ENCODE measurements around the gene PER3.

DNA sequence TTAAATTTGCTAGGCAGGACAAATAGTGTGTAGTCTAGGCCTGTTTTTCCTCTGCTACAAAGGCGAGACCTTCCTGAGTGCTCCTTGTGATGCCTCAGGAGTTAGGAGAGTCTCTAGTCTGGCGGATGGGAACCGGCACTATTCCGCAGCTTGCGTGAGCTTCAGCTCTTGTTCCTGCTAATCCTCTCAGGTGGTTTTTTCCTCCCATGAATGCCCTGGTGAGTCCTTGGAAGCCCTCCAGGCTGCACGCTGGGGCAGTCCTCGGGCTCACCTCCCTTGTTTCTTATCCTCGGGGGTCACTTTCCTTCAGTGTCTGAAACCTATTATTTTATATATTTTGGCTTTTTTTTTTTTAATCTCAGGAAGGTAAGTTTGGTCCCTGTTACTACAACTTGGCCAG is 40.6 kb downstream of the PER3 start:
- TF ChIP-seq POLR2AphosphoS5 (IDR thresholded peaks at IDR 0.05; ENCODE audit: low read depth, low read length) (no peak), FOXP2 (optimal IDR thresholded peaks at IDR 0.05; ENCODE audit: borderline replicate concordance, extremely low read depth, extremely low read length, insufficient read depth) (no peak), TAF1 (IDR thresholded peaks at IDR 0.05; ENCODE audit: borderline replicate concordance, insufficient read depth, low read length) (no peak), SIN3A (IDR thresholded peaks at IDR 0.05; ENCODE audit: borderline replicate concordance, insufficient read depth, low read length) (no peak)
- TF ChIP-seq, protein P1, sequence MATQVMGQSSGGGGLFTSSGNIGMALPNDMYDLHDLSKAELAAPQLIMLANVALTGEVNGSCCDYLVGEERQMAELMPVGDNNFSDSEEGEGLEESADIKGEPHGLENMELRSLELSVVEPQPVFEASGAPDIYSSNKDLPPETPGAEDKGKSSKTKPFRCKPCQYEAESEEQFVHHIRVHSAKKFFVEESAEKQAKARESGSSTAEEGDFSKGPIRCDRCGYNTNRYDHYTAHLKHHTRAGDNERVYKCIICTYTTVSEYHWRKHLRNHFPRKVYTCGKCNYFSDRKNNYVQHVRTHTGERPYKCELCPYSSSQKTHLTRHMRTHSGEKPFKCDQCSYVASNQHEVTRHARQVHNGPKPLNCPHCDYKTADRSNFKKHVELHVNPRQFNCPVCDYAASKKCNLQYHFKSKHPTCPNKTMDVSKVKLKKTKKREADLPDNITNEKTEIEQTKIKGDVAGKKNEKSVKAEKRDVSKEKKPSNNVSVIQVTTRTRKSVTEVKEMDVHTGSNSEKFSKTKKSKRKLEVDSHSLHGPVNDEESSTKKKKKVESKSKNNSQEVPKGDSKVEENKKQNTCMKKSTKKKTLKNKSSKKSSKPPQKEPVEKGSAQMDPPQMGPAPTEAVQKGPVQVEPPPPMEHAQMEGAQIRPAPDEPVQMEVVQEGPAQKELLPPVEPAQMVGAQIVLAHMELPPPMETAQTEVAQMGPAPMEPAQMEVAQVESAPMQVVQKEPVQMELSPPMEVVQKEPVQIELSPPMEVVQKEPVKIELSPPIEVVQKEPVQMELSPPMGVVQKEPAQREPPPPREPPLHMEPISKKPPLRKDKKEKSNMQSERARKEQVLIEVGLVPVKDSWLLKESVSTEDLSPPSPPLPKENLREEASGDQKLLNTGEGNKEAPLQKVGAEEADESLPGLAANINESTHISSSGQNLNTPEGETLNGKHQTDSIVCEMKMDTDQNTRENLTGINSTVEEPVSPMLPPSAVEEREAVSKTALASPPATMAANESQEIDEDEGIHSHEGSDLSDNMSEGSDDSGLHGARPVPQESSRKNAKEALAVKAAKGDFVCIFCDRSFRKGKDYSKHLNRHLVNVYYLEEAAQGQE (IDR thresholded peaks at IDR 0.05; ENCODE audit: insufficient read depth in 1 of 2, low read depth in 2 of 2, low read length in 2 of 2) = no peak
